ENCODE measurements around the gene NMRK1.

NMRK1 gene

DNA sequence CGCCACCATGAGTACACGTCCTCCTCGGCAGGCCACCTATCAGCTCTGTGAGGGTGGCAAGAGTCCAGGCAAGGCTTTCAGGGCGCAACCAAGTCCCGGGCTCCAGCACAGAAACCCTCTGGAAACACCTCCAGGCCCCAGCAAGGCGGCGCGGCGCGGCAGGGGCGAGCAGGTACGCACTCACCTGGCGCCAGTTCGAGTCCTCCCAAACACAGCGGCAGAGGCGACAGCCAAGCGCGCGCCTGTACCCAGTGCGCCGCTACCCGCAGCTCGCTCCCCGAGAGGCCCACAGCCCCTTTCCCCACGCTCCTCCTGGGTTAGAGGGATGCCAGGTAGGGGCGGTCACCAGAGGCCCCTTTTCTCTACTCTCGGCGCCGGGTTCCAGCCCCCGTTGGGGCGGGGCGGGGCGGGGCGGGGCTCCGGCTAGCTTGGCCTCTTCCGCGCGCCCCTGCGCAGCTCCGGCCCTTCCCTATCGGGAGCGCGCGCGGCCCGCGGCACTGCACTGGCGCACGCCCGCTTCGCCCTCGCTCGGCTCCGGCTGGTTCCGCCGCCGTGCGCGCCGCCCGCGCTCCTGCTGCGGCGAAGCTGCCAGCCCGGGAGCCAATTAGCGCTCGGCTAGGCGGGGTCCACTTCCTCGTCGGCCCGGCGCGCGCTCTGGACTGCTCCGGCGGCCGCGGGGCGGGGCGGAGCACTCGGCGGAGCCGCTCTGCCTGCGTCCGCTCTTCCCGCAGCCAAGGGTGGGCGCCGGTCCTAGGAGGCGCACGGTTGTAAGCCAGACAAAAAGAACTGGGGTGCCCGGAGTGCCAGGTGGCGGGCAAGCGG, at the start of gene NMRK1, which contains the start of gene OSTF1:
TSS of gene NMRK1 (minus strand) at position 332 of the 822 bp plus-strand sequence. CDS start 5,040 bp downstream, outside the sequence.
TSS of gene OSTF1 (plus strand) at position 691 of the 822 bp plus-strand sequence. CDS start 179 bp downstream, outside the sequence.
- DNase-seq, result peak; percentile 72

DNA sequence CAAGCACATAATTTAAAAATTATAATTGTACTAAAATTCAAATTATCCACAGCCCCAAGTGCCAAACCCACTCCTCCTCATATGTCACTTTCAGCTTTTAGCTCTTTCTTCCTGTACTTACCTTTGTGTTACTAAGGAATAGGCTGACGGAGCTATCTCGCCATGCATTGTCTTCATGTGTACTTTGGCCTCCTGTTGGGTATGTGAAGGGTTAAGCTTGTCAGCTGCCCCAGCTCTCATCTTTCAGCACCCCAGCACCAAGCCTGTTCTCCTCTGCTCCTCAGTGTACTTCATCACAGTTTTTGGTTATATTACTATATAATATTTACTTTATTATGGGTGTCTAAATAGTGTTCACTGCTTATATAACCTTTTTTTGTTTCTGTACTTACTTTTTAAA, 46.5 kb upstream of the NMRK1 start:
- DNase-seq, result no peak

DNA sequence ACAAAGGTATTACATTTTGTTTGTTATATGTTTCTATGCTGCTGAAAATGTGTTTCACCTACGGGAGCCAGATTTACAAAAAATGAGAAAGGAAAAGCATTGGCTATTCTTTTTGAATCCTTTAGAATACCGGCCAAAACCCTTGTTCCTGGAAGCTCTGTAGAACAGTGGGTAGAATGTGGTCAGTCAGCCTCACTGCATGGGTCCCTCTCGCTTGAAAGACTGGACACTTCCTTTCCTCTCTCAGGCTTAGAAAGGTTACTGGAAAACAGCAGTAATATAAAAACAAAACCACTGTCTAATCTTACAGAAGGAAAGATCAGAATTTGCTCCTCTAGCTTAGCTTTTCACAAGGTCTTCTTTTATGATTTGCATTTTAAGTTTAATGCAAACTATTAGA, 45.4 kb upstream of the NMRK1 start:
- DNase-seq, result no peak

DNA sequence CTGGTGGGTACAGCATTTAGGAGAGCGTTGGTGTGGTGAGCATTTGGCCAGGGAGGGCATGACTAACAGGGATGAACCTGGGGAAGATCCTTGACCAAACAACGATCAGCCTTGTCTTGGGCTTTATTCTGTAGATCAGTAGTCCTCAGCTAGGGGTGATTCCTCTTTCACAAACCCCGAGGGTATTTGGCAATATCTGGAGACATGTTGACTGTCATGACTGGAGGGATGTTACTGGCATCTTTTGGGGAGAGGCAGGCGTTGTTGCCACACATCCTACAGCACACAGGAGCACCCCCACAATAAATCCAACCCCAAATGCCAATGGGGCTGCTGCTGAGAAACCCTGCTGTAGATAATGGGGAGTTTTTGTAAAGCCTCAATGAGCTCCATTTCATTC, 44.3 kb upstream of the NMRK1 start:
- DNase-seq, result no peak

DNA sequence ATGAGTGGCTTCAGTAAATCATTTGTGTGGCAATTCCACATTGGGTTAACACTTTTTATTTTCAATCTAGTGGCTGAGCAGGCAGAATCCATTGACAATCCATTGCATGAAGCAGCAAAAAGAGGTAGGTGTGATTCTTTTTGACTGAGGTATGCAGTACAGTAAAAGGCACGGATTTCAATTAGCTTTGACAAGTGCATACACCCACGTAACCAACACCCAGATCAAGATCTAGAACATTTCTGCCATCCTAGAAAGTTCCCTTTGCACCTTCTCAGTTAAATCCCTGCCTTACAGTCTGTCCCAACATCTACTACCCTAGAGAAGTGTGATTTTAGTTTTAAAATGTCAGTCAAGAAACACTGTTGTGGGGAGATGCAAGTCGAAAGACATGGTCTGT, 43.7 kb upstream of the NMRK1 start:
- no peak for DNase-seq

DNA sequence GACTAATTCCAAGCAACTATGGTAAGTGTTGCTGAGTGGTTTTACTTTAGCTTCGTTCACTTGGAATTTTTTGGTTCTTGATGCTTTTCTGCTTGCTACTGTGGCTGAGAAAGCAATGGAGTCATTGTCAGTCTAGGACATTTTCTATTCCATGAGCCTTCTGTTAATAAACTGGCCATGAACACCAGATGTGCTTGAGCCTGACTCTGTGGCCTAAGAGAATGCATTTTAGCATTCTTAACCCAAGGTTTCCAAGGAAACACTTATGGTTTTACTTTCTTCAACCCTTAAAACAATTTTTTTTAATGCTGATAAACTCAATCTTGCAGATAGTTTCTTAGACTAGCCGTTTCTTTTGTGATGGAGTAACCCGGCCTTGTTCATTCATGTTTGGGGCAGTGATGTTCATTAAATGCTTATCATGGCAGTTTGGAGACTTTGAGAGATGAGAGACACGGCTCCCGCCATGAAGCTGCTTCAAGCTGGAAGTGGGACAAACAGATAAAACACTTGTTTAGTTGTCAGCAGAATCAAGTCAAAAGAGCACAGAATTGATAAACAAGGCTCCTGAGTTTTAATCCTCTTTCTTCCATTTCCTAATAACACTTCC, 42.8 kb upstream of the NMRK1 start:
- DNase-seq, result no peak

DNA sequence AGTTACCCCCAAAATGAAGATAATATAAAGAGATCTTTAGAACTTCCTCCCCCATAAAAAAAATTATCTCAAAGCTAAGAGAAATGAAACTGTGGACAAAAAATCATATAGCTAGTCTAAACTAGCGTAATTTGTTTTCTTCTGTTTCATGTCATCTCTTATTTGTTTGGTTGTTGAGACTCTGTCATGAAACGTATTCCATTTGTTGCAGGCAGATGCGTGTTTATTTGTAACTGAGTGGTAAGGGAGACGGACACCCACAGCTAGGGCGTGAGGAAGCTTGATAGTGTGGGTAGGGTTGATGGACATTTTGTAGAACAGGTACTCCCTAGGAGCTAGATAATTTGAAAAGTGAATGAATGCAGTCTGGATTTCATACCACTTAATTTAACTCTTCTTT, 42.2 kb upstream of the NMRK1 start:
- no peak for DNase-seq

DNA sequence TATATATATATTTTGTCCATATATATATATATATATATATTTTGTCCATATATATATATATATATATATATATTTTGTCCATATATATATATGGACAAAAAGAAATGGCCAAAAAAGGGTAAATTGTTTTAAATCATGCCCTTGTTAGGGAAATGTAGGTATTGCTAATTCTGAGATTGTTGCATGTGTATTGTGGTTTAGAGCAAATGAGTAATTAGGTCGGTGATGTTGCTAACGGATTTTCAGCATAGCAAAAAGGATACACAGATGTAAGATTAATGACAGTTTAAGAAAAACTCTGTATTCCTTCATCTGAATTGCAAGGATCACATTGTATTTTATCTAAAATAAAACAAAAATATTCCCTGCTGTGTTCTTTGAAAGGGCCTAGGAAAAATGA, 40.6 kb upstream of the NMRK1 start:
- no peak for DNase-seq

DNA sequence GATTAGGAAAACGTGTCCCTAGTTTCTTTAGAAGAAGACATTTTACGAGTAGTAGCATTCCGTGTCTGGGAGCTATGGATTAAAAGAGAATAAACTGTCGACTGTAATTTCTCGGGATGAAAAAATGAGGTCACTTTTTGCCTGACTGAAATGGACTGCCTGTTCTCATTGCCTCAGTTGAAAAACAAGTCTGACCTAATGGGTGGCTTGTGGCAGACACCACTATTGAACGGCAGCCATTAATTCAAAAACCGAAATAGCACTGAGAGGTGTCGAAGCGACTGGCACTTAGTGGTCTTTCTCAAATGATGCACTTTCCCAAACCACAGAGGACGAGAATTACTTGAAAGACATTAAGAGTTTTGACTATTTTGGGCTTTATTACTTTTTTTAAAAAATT, 35.7 kb upstream of the NMRK1 start:
- no peak for DNase-seq

DNA sequence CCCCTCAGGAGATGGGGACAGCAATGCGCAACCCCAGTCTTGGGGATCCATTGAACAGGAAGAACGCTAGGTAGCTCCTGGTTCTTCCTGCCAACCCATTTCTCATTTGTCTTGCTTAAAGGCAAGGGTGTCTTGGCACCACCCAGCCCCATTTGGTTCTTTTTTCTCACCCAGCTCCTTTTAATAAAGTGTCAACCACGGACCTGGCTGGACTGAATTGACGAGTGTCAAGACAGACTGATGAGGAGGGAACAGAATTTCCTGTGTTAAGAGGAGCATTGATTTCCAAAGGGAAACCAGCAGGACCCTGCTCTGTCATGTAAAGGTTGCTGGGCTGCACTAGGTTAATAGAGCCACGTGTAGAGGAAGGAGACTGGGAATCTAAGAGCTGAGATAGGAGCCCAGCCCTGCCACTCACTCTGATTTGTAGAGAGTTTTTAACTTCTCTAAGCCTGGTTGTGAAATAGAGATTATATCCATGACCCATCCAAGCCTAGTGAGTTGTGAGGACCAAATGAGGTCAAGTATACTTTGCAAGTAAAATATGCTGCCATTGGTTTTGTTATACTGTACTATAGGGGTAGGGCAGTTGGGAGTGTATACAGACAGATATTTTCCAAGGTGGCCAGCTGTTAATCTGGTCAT, 34.1 kb upstream of the NMRK1 start:
- no peak for DNase-seq

DNA sequence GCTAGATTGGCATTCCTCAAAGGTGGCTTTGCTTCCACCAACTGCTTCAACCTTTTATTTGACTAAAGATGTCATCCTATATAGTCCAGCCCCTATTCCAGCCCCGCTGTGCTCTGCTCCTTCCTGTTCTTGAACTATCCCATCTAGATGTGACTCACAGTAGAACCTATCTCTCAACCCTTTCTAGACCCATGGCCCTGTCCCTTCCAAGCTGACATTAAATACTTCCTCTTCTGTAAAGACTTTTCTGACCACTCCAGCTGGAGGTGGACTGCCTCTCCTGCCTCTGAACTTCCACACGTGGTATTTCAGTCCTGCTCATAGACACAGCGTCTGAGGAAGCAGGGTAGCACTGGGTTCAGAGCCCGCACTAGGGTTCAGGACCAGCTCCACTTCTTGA, 32.7 kb upstream of the NMRK1 start:
- DNase-seq, result no peak

DNA sequence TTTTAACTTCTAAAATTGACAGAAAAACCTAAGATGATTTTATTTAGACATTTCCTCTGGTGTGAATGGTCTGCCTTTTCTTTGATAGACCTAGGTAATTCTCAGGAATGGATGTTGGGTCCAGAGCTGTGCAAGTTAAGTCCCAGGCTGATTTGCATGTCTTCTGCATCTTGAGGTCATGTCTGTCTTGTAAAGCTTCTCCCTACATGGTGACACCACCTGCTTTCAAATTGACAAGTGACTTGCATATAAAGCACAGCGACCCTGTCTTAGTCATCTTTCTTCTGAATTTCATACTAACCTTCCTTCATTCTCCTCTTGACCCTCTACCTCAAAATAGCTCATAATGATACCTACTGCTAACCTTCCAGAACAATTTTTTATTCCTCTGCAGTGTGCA, 29.6 kb upstream of the NMRK1 start:
- no peak for DNase-seq

DNA sequence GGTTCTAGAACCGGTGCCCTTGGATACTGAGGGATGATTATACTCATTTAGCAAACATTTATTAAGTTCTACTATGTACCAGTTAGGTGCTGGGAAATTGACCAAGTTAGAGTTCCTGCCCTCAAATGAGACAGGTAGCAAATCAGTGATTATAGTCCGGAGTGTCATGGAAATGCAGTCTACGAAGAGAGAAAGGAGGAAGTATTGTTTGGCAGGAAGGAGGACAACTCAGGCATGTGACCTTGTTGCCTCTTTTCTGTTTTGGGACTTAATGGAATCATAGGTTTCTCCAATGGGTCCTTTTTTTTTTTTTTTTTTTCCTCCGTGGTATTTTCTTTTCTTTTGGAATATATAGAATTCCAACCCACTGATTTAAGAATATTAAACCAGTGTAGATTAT, 28.4 kb upstream of the NMRK1 start:
- DNase-seq, result no peak

DNA sequence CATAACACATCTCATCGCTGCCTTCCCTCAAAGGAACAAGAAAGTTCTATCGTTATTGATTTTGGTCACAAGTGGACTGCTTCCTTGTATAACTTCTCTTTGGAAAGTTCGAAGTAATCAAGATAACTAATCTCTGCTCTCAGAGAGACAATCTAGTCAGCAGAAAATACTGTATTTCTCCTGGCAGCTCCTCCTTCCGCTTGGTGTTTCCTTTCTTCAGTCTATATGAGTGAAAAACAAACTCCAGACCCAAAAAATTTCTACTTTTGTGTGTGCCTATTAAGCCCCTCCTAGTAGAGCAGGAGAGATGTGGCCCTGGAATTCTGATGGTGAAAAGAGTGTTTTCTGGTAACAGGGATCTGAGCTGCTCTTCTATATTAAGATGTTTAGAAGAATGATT, 24.8 kb upstream of the NMRK1 start:
- no peak for DNase-seq

DNA sequence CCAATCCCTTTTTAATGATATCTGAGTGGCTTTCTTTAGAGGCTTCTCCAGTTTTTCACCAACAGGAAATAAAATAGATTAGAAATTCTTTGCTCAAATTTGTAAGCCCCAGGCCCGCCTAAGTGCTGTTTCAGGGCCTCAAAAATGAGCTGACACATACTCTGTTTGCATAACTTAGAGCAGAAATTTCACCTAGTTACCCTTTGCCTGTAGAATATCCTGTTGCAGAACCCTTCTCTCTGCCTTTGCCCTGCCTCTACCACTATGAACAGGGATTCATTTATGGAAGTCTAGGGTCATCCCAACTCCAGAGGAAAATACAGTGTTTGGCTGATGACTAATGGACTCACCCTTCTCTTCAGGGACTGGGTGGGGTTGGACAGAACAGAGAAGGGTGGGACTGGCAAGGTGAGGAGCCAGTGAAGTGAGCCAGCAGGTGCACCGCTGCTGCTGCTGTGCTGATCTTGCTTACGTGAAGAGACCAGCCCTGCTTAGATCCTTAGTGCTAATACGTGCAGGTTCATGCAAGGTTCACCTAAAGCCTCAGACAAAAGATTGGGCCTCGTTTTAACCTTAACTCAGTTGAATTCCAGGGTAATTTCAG, 23.2 kb upstream of the NMRK1 start:
- DNase-seq, result no peak

DNA sequence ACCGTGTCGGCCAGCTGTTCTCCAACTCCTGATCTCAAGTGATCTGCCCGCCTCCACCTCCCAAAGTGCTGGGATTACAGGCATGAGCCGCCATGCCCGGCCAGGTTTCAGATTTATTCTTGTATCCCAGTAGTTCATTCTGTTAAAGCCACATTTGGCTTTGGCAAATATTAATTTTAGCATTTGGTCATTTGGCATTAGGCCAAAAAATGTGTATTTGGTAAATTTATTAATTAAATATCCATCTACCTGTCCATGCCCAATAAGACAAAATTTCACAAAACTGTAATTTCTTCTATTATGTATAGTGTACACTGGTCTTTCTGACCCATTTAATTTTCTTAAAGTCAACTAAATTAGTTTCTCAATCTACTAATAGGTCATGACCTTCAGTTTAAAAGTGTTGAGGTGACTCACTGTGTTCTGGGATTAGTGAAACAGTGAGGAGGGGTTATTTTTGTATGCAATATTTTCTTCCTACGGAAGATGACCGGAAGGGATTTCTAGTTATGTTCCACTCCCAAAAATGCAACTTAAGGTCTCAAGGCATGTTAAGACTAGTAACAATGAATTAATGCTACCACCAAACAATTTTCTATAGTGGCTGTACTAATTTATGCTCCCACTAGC, 21.4 kb upstream of the NMRK1 start:
- DNase-seq, result no peak

DNA sequence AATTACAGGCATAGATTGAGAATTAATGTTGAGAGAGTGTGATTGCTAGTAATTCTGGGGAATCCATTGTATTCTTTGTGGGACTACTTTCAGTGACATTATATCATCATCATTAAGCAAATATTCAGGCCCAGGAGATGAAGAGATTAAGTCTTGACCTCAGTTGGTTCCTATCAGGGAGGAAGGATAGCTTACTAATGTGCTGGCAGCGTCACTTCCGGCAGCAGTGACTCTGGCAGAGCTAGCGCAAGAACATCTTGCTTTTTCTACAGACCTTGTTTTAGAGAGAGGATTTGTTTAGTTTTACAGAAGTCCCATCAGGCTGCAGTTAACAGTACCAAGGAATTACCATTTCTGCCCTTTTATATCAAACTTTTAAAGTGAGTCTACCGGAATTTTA, 20.6 kb upstream of the NMRK1 start:
- DNase-seq, result no peak

DNA sequence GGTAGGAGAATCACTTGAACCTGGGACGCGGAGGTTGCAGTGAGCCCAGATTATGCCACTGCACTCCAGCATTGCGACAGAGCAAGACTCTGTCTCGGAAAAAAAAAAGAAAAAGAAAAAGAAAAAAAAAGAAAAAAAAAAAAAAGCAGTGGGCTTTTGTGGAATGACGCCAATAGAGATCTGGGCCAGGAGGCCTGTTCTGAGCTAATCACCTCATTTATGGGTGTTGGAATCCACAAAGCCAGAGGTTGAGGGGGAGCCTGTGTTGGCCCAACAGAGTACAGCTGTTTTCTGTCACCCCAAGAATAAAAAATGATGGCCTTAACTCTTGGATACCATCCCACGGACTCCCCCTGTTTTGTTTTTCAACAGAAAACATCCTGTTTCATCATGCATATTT, 18.9 kb upstream of the NMRK1 start:
- DNase-seq, result no peak

DNA sequence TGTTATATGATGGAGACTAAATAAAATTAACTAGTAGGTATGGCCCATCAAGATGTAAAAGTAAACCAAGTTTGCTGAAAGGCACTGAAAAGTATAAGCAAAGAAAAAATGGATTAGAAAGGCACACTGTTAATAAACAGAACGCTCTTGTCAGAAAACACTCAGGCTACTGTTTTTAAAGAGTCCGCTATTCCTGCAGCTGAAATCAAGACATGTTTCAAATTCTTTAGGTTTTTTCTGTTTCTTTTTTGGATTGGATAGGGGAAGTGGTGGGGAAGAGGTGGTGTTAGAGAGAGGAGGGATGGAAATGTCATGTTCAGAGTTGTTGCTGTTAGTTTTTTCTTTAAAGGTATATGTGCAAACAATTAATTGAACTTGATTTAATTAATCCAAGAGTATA, 17.9 kb upstream of the NMRK1 start:
- no peak for DNase-seq

DNA sequence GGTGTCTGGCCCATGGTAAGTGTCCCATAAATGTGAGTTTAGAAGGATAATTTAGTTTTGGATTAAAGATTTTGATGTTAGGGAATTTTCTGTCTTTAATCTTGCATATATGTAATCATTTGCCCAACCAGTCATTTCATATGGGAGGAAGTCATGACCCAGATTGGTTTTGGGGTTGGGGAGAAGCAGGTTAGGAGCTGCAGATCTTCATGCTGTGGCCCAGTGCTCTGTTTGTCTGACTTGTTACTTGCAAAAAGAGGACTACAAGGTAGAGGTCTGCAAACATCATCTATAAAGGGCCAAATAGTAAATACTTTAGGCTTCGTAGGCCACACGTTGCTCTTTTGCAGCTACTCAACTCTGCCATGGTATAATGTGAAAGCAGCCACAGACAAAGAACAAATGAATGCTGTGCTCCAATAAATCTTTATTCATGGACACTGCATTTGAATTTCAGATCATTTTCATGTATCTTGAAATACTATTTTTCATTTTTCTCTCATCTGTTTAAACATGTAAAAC, 17.1 kb upstream of the NMRK1 start:
- no peak for DNase-seq

DNA sequence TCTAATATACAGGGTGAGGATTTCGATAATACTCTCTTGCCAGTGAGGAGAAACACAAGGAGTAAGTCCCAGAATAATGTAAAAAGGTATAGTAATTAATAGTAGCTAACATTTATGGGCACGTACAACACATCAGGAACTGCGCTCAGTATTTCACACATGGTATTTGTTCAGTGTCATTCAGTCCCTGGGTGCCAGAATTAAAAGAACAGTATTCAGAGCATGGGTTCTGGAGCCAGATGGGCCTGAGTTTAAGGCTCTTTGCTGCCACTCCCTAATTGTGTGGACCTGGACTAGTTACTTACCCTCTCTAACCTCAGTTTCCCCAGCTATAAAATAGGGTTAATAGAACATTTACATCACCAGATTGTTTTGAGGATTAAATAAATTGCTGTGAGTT, 16.7 kb upstream of the NMRK1 start:
- no peak for DNase-seq

DNA sequence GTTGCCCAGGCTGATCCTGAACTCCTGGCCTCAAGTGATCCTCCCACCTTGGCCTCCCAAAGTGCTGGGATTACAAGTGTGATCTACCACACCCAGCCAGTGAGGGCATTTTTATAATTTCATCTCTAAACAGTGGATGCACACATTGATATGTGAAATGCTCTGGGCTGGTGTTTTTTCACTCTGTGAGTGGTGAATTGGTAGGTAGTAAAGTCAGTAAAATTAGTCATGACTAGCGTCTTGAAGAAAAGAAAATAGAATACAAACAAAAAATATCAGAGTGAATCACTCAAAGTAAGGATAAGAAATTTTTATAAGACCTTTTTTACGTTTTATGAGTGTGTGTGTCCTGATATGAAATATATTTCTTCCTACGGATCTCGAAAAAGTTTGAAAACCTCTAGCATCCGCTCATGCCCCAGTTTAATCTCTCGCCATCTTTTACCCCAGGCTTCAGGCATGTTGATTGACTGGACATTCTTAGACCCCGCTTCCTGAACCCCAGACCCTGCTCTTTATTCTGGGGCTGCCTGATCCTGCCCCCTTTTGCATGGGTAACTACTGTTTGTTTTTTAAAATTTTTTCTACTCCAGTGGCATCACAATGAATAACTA, 14.3 kb upstream of the NMRK1 start:
- no peak for DNase-seq

Data from cortex of kidney (tissue), 1 donor.